ENCODE results near the gene CPNE6. TPM values are rescaled to one million over a fixed set of nuclear protein-coding genes. Genes with fewer than 3 reads are reported as not detected.

Gene CPNE6
- total RNA-seq, 1 donor from 2014 or later = not detected

GRCh38 chr14:24055971-24056799 is 15.2 kb upstream of the CPNE6 start:
- TF ChIP-seq, protein P1, sequence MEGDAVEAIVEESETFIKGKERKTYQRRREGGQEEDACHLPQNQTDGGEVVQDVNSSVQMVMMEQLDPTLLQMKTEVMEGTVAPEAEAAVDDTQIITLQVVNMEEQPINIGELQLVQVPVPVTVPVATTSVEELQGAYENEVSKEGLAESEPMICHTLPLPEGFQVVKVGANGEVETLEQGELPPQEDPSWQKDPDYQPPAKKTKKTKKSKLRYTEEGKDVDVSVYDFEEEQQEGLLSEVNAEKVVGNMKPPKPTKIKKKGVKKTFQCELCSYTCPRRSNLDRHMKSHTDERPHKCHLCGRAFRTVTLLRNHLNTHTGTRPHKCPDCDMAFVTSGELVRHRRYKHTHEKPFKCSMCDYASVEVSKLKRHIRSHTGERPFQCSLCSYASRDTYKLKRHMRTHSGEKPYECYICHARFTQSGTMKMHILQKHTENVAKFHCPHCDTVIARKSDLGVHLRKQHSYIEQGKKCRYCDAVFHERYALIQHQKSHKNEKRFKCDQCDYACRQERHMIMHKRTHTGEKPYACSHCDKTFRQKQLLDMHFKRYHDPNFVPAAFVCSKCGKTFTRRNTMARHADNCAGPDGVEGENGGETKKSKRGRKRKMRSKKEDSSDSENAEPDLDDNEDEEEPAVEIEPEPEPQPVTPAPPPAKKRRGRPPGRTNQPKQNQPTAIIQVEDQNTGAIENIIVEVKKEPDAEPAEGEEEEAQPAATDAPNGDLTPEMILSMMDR (IDR thresholded peaks at IDR 0.05) = no peak
- no peaks in the 10 kb centered on the region for H3K27me3 ChIP-seq
- no peaks in the 10 kb centered on the region for H3K9me3 ChIP-seq
- H3K4me3 ChIP-seq = no peak overlapping the region
- H3K36me3 ChIP-seq = no peaks in the 10 kb centered on the region
- no peak overlapping the region for H3K27ac ChIP-seq
- ATAC-seq = no peak
- no peak for DNase-seq
- H3K4me1 ChIP-seq = peaks cover 14% of the 10 kb centered on the region
- intact Hi-C loops (cut with DNase I) = loop anchor here (10.0 kb wide), 1 partner anchor 49 kb away; no protein-coding TSS in a partner anchor

DNA sequence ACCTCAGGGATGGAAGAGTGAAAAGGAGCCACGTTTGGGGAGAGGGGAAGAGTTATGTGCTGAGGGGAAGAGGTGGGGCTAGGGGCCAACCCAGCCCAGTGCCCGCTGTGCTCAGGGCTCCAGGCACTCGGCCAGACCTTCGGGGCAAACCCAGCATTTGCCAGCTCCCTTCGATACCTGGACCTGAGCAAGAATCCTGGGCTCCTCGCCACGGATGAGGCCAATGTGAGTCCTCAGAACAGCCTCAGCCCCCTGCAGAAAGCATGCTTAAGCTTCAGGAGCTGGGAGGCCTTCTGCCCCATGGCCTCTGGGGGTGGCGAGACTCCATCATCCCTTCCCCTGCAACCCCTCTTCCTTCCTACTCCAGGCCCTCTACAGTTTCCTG is 14.6 kb upstream of the CPNE6 start:
- TF ChIP-seq, protein P1 (IDR thresholded peaks at IDR 0.05) = no peak
- no peaks in the 10 kb centered on the region for H3K9me3 ChIP-seq
- no peaks in the 10 kb centered on the region for H3K27me3 ChIP-seq
- peaks cover 9% of the 10 kb centered on the region for H3K4me1 ChIP-seq
- no peak overlapping the region for H3K27ac ChIP-seq
- H3K4me3 ChIP-seq = no peak overlapping the region
- intact Hi-C loops (cut with DNase I) = loop anchor here (10.0 kb wide), 1 partner anchor 48 kb away; no protein-coding TSS in a partner anchor
- peak; percentile 52 for DNase-seq
- no peak for ATAC-seq
- H3K36me3 ChIP-seq = no peaks in the 10 kb centered on the region

GRCh38 chr14:24057271-24057670 is 14.1 kb upstream of the CPNE6 start:
- DNase-seq = no peak
- Histone ChIP-seq H3K36me3 (no peaks in the 10 kb centered on the region), H3K9me3 (no peaks in the 10 kb centered on the region), H3K27me3 (no peaks in the 10 kb centered on the region), H3K4me1 (peaks cover 6% of the 10 kb centered on the region), H3K4me3 (no peak overlapping the region), H3K27ac (no peak overlapping the region)
- intact Hi-C loops (cut with DNase I) = loop anchor here (10.0 kb wide), 1 partner anchor 48 kb away; no protein-coding TSS in a partner anchor
- TF ChIP-seq, protein P1 (IDR thresholded peaks at IDR 0.05) = no peak
- ATAC-seq = no peak

GRCh38 chr14:24057867-24058259 is 13.5 kb upstream of the CPNE6 start:
- intact Hi-C loops (cut with DNase I) = loop anchor here (10.0 kb wide), 1 partner anchor 47 kb away; no protein-coding TSS in a partner anchor
- peak; percentile 59 for DNase-seq
- TF ChIP-seq, protein P1 (IDR thresholded peaks at IDR 0.05) = no peak
- Histone ChIP-seq H3K36me3 (no peaks in the 10 kb centered on the region), H3K27me3 (no peaks in the 10 kb centered on the region), H3K4me3 (no peak overlapping the region), H3K4me1 (no peaks in the 10 kb centered on the region), H3K9me3 (no peaks in the 10 kb centered on the region), H3K27ac (no peak overlapping the region)
- no peak for ATAC-seq

DNA sequence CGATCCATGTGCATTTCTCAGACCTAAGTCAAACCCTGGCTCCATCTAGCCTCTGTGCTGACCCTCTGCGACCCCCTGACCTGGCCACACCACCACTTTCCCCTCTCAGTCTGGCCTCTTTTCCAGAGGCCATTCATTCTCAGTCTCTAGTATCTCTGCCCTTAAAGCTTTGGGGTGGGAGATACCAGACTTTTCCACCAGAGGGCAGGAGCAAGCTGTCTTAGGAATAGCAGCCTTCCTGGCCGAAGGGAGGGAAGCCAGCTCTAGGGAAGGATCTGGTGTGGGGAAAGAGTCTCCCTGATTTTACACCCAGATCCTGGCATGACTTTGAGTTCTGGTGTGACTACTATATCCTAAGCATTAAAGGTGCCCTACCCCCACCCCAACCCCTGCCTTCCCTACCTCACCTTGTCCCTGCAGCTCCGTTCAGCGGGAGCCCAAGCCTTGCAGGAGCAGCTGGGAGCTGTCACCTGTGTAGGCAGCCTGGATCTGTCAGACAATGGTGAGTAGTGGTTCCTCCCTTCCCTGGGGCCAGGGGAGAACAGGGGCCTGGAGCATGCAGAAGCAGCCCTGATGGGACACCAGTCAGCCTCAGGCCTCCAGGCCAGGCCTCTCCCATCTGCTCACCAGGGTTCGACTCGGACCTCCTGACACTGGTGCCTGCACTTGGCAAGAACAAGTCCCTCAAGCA is 13.0 kb upstream of the CPNE6 start:
- no peaks in the 10 kb centered on the region for H3K4me1 ChIP-seq
- no peaks in the 10 kb centered on the region for H3K36me3 ChIP-seq
- no peaks in the 10 kb centered on the region for H3K27me3 ChIP-seq
- no peak overlapping the region for H3K4me3 ChIP-seq
- intact Hi-C loops (cut with DNase I) = loop anchor here (10.0 kb wide), 1 partner anchor 46 kb away; no protein-coding TSS in a partner anchor
- peak; percentile 62 for DNase-seq
- TF ChIP-seq, protein P1 (IDR thresholded peaks at IDR 0.05) = peak; percentile 75
- no peak overlapping the region for H3K27ac ChIP-seq
- H3K9me3 ChIP-seq = no peaks in the 10 kb centered on the region
- peak; percentile 83 for ATAC-seq
